Measurements from ENCODE around the gene PTPRJ. TPM values are rescaled to one million over a fixed set of nuclear protein-coding genes. Genes with fewer than 3 reads are reported as not detected.

PTPRJ gene
- total and polyA plus RNA-seq, 3 donors from 2014 or later: 4.3 to 8.2 (median 6.6) TPM

DNA sequence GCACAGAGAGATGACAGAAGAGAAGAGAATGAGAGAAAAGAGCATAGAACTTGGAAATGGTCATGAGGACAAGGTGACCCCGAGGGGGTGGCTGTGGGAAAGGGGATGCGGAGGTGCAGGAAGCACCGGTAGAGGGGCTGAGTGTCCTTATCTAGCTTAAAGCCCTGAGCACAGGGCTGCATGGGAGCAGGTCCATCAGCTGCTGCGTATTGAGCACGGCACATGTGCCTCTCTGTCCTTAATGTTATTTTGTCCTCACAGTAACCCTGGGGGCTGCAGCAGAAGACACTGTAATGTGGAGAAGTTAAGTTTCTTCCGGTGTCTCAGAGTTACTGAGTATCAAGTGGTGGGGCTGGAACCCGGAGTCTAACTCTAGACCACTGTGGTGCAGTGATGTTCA, 141.9 kb downstream of the PTPRJ start:
- no peaks in the 10 kb centered on the region for H3K36me3 ChIP-seq (ENCODE audit: low read depth, missing control alignments)
- no peaks in the 10 kb centered on the region for H3K4me1 ChIP-seq
- H3K9me3 ChIP-seq: no peaks in the 10 kb centered on the region
- intact Hi-C loops (cut with DNase I; ENCODE audit: low total_unique reads): no loop called here
- WGBS, 2 donors: 79 to 91% methylated on average over 7 of the region's 7 CpGs
- TF ChIP-seq POLR2A (IDR thresholded peaks at IDR 0.05): no peak
- TF ChIP-seq, protein P1, sequence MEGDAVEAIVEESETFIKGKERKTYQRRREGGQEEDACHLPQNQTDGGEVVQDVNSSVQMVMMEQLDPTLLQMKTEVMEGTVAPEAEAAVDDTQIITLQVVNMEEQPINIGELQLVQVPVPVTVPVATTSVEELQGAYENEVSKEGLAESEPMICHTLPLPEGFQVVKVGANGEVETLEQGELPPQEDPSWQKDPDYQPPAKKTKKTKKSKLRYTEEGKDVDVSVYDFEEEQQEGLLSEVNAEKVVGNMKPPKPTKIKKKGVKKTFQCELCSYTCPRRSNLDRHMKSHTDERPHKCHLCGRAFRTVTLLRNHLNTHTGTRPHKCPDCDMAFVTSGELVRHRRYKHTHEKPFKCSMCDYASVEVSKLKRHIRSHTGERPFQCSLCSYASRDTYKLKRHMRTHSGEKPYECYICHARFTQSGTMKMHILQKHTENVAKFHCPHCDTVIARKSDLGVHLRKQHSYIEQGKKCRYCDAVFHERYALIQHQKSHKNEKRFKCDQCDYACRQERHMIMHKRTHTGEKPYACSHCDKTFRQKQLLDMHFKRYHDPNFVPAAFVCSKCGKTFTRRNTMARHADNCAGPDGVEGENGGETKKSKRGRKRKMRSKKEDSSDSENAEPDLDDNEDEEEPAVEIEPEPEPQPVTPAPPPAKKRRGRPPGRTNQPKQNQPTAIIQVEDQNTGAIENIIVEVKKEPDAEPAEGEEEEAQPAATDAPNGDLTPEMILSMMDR (IDR thresholded peaks at IDR 0.05): no peak
- H3K27ac ChIP-seq: no peak overlapping the region
- no peaks in the 10 kb centered on the region for H3K27me3 ChIP-seq
- DNase-seq: no peak
- H3K4me3 ChIP-seq: no peak overlapping the region

DNA sequence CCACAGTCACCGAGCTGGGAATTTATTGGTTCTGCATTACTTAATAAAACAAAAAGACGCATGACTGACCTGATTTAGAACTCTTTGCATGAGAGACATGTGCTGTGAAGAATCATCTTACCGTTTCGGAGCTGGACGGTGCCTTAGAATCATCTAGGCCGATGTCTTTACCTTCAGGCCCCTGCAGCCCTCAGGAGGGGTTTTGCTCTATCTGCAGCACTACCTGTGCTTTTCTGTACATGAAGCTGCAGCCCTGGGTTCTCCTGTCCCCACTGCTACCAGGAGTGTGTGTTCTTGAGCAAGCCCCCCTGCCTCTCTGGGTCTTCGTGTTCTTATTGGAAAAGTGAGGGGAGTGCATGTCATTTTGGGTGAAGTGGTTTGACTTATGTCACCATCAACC, 142.3 kb downstream of the PTPRJ start:
- H3K9me3 ChIP-seq: no peaks in the 10 kb centered on the region
- intact Hi-C loops (cut with DNase I; ENCODE audit: low total_unique reads): no loop called here
- H3K4me3 ChIP-seq: no peak overlapping the region
- H3K4me1 ChIP-seq: no peaks in the 10 kb centered on the region
- no peaks in the 10 kb centered on the region for H3K27me3 ChIP-seq
- no peak for DNase-seq
- TF ChIP-seq, protein P1 (IDR thresholded peaks at IDR 0.05): no peak
- no peak for TF ChIP-seq POLR2A (IDR thresholded peaks at IDR 0.05)
- 90 to 96% methylated on average over 7 of the region's 7 CpGs for WGBS, 2 donors
- H3K36me3 ChIP-seq (ENCODE audit: low read depth, missing control alignments): no peaks in the 10 kb centered on the region
- H3K27ac ChIP-seq: no peak overlapping the region

DNA sequence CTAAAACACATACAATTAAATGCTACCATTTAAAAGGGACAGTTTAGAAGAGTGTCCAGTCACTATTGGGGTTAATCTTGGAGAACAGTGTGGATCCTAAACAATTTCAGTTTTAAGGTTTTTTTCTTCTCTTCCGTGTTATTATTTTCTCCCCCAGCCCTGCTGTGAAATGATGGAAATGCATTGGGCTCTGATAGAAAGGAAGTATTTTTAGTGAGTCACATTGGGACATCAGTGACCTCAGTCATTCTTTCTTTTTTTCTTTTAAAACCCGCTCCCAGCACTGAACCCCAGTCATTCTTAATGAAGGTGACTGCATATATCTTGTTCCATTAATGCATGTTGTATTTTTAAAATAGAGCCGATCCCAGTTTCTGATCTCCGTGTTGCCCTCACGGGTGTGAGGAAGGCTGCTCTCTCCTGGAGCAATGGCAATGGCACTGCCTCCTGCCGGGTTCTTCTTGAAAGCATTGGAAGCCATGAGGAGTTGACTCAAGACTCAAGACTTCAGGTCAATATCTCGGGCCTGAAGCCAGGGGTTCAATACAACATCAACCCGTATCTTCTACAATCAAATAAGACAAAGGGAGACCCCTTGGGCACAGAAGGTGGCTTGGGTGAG, 143.0 kb downstream of the PTPRJ start:
- intact Hi-C loops (cut with DNase I; ENCODE audit: low total_unique reads): no loop called here
- Histone ChIP-seq H3K9me3 (no peaks in the 10 kb centered on the region), H3K27ac (no peak overlapping the region), H3K36me3 (ENCODE audit: low read depth, missing control alignments) (no peaks in the 10 kb centered on the region), H3K4me3 (no peak overlapping the region), H3K4me1 (no peaks in the 10 kb centered on the region), H3K27me3 (no peaks in the 10 kb centered on the region)
- whole genome bisulfite sequencing, 2 donors: 93% methylated on average over 8 of the region's 8 CpGs
- no peak for TF ChIP-seq POLR2A (IDR thresholded peaks at IDR 0.05)
- TF ChIP-seq, protein P1 (IDR thresholded peaks at IDR 0.05): no peak
- DNase-seq: no peak

DNA sequence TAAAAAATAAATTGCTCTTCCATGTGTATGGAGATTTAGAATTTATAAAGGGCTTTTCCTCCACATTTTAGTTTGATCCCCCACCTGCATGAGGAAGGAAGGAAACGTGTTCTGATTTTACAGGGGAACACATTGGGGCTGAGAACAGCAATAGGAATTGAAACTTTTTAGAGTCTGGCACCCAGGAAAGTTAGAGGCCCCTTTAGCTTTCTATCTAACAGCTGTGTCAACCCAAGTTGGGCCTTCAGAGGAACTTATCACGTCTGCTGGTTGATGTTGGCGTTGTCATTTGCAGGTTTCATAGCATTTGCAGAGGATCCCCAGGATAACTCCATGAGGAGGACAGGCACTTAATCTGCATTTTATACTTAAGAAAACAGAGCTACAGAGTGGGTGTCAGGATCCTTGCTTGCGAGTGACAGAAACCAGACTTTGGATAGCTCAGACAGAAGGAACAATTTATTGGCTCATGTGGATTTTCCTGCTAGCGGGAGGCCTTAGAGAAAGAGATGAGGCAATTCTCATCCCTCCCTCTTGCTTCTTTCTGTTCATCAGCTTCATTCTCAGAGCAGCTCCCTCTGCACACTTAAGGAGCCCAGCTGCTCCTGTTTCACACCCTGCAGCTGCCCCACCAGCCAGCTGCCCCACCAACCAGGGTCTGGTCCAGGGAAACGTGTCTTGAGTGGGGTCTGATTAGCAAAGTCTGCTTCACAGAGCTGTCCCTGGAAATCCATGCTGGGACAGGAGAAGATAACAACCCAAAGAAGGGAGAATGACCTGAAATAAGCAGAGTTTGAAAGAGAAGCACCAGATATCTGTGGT, 143.8 kb downstream of the PTPRJ start:
- Histone ChIP-seq H3K4me1 (no peaks in the 10 kb centered on the region), H3K27me3 (no peaks in the 10 kb centered on the region), H3K36me3 (ENCODE audit: low read depth, missing control alignments) (no peaks in the 10 kb centered on the region), H3K27ac (no peak overlapping the region), H3K4me3 (no peak overlapping the region), H3K9me3 (no peaks in the 10 kb centered on the region)
- DNase-seq: no peak
- WGBS, 2 donors: 72 to 76% methylated on average over 6 of the region's 6 CpGs
- TF ChIP-seq, protein P1 (IDR thresholded peaks at IDR 0.05): no peak
- no peak for TF ChIP-seq POLR2A (IDR thresholded peaks at IDR 0.05)
- intact Hi-C loops (cut with DNase I; ENCODE audit: low total_unique reads): no loop called here
